PC-9 (cell line): ENCODE data around the gene TBC1D2. TPM values are rescaled to one million over a fixed set of nuclear protein-coding genes. Genes with fewer than 3 reads are reported as not detected.

Experiments used
- BruUV-seq: library from RNA; stranded (reverse); fragments of 400-500 nt; replicated peaks from 2 replicates; lab custom pipeline; 2021; lab: Mats Ljungman, UMichigan
- CTCF ChIA-PET: fragments of 300-600 bp; sonication (Branson Sonifier 250); formaldehyde crosslinking; loops from one replicate; lab custom pipeline; 2022; ENCODE audit warnings: antibody characterized with exemption; lab: Charles Lee
- POLR2A ChIA-PET: fragments of 300-600 bp; sonication (Branson Sonifier 250); formaldehyde crosslinking; loops from one replicate; lab custom pipeline; 2022; ENCODE audit warnings: antibody characterized with exemption; ENCODE audit not compliant: unreplicated experiment; lab: Charles Lee
- DNase-seq, 2 experiments: peaks; one replicate each; pipeline versions ENCODE4 v3.0.0 to v3.0.0-alpha.2; 2015 to 2022; ENCODE audit warnings: mixed read lengths in 1 of 2
- H2AFZ ChIP-seq: fragments of 200-600 bp; sonication (generic); 2 replicates; pipeline ENCODE4 v1.8.1; 2017; ENCODE audit warnings: antibody characterized with exemption
- H3F3A ChIP-seq: fragments of 200-600 bp; sonication (generic); 2 replicates; pipeline ENCODE4 v1.8.1; 2017; ENCODE audit warnings: antibody characterized with exemption, mild to moderate bottlenecking, low read depth; ENCODE audit not compliant: insufficient read depth
- H3K27ac ChIP-seq: fragments of 200-600 bp; sonication (generic); 2 replicates; pipeline ENCODE4 v1.6.1; 2016; ENCODE audit warnings: mixed run types
- H3K27me3 ChIP-seq: fragments of 200-600 bp; sonication (generic); 2 replicates; pipeline ENCODE4 v1.6.1; 2016; ENCODE audit warnings: low read depth, mixed run types; ENCODE audit not compliant: insufficient read depth
- H3K36me3 ChIP-seq: fragments of 200-600 bp; sonication (generic); 2 replicates; pipeline ENCODE4 v1.6.1; 2016; ENCODE audit warnings: low read depth, mixed run types
- H3K4me1 ChIP-seq: fragments of 200-600 bp; sonication (generic); replicated peaks from 2 replicates; pipeline ENCODE4 v1.6.1; 2016; ENCODE audit warnings: mixed run types; ENCODE audit not compliant: insufficient read depth
- H3K4me2 ChIP-seq: fragments of 200-600 bp; sonication (generic); 2 replicates; pipeline ENCODE4 v1.6.1; 2017; ENCODE audit warnings: mixed run types
- H3K4me3 ChIP-seq: fragments of 200-600 bp; sonication (generic); 2 replicates; pipeline ENCODE4 v1.6.1; 2016; ENCODE audit warnings: mixed run types
- H3K79me2 ChIP-seq: fragments of 200-600 bp; sonication (generic); 2 replicates; pipeline ENCODE4 v1.6.1; 2017; ENCODE audit warnings: low read depth, mixed run types
- H3K9me2 ChIP-seq: fragments of 200-600 bp; sonication (generic); 2 replicates; pipeline ENCODE4 v1.8.1; 2017; ENCODE audit warnings: mild to moderate bottlenecking; ENCODE audit not compliant: insufficient read depth
- H3K9me3 ChIP-seq: fragments of 200-600 bp; sonication (generic); 2 replicates; pipeline ENCODE4 v1.8.1; 2016; ENCODE audit warnings: low read depth; ENCODE audit not compliant: insufficient read depth
- H4K20me1 ChIP-seq: fragments of 200-600 bp; sonication (generic); 2 replicates; pipeline ENCODE4 v1.8.1; 2017; ENCODE audit not compliant: insufficient read depth
- CTCF ChIP-seq: fragments of 200-600 bp; sonication (generic); conservative IDR thresholded peaks from 2 replicates; pipeline ENCODE4 v1.6.1; 2017; ENCODE audit warnings: mixed run types, antibody characterized with exemption, mild to moderate bottlenecking, moderate library complexity
- EZH2 ChIP-seq: fragments of 200-600 bp; sonication (generic); IDR thresholded peaks from 2 replicates; pipeline ENCODE4 v1.8.0; 2017; ENCODE audit warnings: antibody characterized with exemption, low read depth
- intact Hi-C: fragments of 100-400 bp; cut with micrococcal nuclease; formaldehyde crosslinking; loops from one replicate; pipeline ENCODE4 v1.10.0; 2022; ENCODE audit not compliant: unreplicated experiment
- total RNA-seq: library from RNA; stranded (reverse); gene quantifications from 2 replicates; pipeline ENCODE4 v1.2.3, GENCODE V29; 2021

Gene TBC1D2
- total RNA-seq, 1 experiment from 2014 or later = 44.7 TPM

GRCh38 chr9:98182889-98183599 lies 72.4 kb downstream of the TBC1D2 start:
- Histone ChIP-seq H3K27ac (no peak overlapping the region), H4K20me1 (no peaks in the 10 kb centered on the region), H2AFZ (no peak overlapping the region), H3K9me2 (no peaks in the 10 kb centered on the region), H3K9me3 (no peaks in the 10 kb centered on the region), H3F3A (peaks cover 4% of the 10 kb centered on the region; the same call in 1 of the 2 replicates), H3K4me2 (no peak overlapping the region), H3K4me3 (no peak overlapping the region), H3K79me2 (no peaks in the 10 kb centered on the region), H3K4me1 (no peaks in the 10 kb centered on the region), H3K27me3 (no peaks in the 10 kb centered on the region), H3K36me3 (no peaks in the 10 kb centered on the region)
- ChIA-PET CTCF (no interaction called here), POLR2A (no interaction called here)
- TF ChIP-seq CTCF = no peak
- no peak for TF ChIP-seq EZH2
- intact Hi-C loops = no loop called here
- DNase-seq = peak in 1 of 2 experiments; percentile 3
- no TSS peak for BruUV-seq

- no peak overlapping the region for H3K27ac ChIP-seq
- no peaks in the 10 kb centered on the region for H3K9me3 ChIP-seq
- H3K79me2 ChIP-seq = no peaks in the 10 kb centered on the region
- H3K4me2 ChIP-seq = no peak overlapping the region
- intact Hi-C loops = no loop called here
- POLR2A ChIA-PET = no interaction called here
- H3F3A ChIP-seq = peaks cover 4% of the 10 kb centered on the region; the same call in 1 of the 2 replicates
- no peaks in the 10 kb centered on the region for H3K27me3 ChIP-seq
- CTCF ChIA-PET = no interaction called here
- TF ChIP-seq EZH2 = no peak
- no peak for TF ChIP-seq CTCF
- BruUV-seq = no TSS peak
- no peaks in the 10 kb centered on the region for H4K20me1 ChIP-seq
- DNase-seq = no peak
- H3K9me2 ChIP-seq = no peaks in the 10 kb centered on the region
- no peaks in the 10 kb centered on the region for H3K36me3 ChIP-seq
- H3K4me3 ChIP-seq = no peak overlapping the region
- no peak overlapping the region for H2AFZ ChIP-seq
- no peaks in the 10 kb centered on the region for H3K4me1 ChIP-seq
Observed at GRCh38 chr9:98182069-98182820, 73.2 kb downstream of the TBC1D2 start.

- no peaks in the 10 kb centered on the region for H3K36me3 ChIP-seq
- no peaks in the 10 kb centered on the region for H4K20me1 ChIP-seq
- TF ChIP-seq CTCF (no peak), EZH2 (no peak)
- no peak for DNase-seq
- no peaks in the 10 kb centered on the region for H3K27me3 ChIP-seq
- H3K9me3 ChIP-seq = no peaks in the 10 kb centered on the region
- POLR2A ChIA-PET = no interaction called here
- H3F3A ChIP-seq = peaks cover 4% of the 10 kb centered on the region; the same call in 1 of the 2 replicates
- no peak overlapping the region for H3K4me3 ChIP-seq
- no peaks in the 10 kb centered on the region for H3K9me2 ChIP-seq
- H3K4me2 ChIP-seq = no peak overlapping the region
- H3K27ac ChIP-seq = no peak overlapping the region
- no peak overlapping the region for H2AFZ ChIP-seq
- no peaks in the 10 kb centered on the region for H3K4me1 ChIP-seq
- intact Hi-C loops = no loop called here
- BruUV-seq = no TSS peak
- no peaks in the 10 kb centered on the region for H3K79me2 ChIP-seq
- CTCF ChIA-PET = no interaction called here
Observed at GRCh38 chr9:98181746-98182068, 73.7 kb downstream of the TBC1D2 start.
